ENCODE data around the gene CTSL.

DNA sequence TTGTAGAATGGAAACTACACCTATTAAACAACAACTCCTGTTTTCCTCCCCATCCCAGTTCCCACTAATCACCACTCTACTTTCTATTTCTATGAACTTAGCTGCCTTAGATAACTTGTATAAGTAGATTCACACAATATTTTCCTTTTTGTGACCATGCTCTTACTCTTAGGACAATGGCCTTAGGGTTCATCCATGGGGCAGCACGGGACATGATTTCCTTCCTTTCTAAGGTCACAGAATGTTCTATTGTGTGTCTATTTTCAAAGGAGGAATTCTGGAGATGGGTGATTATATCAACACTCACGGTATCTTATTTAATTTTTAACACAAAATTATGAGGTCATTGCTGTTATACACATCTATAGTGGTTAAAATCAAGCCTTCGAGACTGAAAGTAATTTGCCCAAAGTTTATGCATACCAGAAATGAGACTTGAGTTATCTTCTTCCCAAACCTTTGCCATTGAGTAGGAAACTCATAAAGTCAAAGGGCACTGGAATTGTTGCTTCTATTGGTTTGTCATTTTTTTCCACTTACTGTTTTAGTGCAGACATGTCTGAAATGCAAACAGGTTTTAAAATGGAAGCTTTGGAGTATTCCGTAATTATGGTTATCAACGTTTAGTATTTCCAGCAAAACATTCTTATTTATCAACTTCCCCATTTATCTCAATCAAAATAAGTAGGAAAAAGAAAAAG, 23.6 kb downstream of the CTSL start:
- TF ChIP-seq, protein P1, sequence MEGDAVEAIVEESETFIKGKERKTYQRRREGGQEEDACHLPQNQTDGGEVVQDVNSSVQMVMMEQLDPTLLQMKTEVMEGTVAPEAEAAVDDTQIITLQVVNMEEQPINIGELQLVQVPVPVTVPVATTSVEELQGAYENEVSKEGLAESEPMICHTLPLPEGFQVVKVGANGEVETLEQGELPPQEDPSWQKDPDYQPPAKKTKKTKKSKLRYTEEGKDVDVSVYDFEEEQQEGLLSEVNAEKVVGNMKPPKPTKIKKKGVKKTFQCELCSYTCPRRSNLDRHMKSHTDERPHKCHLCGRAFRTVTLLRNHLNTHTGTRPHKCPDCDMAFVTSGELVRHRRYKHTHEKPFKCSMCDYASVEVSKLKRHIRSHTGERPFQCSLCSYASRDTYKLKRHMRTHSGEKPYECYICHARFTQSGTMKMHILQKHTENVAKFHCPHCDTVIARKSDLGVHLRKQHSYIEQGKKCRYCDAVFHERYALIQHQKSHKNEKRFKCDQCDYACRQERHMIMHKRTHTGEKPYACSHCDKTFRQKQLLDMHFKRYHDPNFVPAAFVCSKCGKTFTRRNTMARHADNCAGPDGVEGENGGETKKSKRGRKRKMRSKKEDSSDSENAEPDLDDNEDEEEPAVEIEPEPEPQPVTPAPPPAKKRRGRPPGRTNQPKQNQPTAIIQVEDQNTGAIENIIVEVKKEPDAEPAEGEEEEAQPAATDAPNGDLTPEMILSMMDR (conservative IDR thresholded peaks at IDR 0.05 in 1 of 2, IDR thresholded peaks at IDR 0.05 in 1 of 2; ENCODE audit: extremely low read depth in 1 of 2, insufficient read depth in 1 of 2, low read depth in 1 of 2, low read length in 2 of 2): no peak
- no peak for TF ChIP-seq EZH2 (IDR thresholded peaks at IDR 0.05; ENCODE audit: borderline replicate concordance, low read length)

Data from mammary epithelial cell (primary cell).